ENCODE measurements around the gene DIDO1. TPM values are rescaled to one million over a fixed set of nuclear protein-coding genes. Genes with fewer than 3 reads are reported as not detected.
A peak's percentile ranks its signal among the peaks of the same experiment; 100 is the strongest.

Gene DIDO1
- total and polyA plus RNA-seq, 2 of the 13 experiments (the other 11 are each of a cell fraction or from before 2014, with no cell fraction given), result 75.0 to 75.1 TPM

DNA sequence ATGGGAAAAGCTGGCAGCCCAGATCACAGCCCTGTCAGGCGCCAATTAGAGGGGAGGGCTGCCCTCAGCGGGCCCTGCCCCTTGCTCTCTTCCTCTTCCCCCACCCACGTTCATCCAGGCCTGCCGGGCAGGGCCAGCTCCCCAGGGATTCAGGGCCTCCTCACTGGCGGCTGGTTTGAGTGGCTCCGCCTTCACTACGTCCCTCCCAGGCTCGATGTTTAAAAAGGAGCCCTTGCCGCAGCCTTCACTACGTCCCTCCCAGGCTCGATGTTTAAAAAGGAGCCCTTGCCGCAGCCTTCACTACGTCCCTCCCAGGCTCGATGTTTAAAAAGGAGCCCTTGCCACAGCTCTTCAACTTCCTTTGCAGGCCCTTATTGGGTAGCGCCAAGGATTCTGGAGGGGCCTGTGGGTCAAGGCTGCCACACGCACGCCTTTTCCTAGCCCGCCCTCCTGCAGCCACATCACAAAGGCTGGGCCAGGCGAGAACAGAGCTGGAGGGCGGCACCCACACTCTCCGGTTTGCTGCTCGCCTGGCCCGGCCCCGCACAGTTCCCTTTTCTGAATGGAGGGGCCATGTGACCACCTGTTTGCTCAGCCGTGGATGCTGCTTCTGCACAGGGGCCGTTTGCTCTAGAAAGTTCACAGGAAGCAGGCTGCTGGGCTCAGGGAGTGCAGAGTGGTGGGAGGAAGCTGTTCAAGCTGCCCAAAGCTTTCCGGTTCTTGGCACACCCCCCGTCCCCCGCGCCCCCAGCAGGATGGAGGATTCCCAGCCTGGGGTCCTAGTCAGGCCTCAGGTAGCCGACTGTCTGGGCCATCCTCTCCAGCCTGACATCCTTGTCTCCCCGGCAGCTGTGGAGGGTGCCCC is 27.8 kb upstream of the DIDO1 start (continued):
- TF ChIP-seq, protein P1, sequence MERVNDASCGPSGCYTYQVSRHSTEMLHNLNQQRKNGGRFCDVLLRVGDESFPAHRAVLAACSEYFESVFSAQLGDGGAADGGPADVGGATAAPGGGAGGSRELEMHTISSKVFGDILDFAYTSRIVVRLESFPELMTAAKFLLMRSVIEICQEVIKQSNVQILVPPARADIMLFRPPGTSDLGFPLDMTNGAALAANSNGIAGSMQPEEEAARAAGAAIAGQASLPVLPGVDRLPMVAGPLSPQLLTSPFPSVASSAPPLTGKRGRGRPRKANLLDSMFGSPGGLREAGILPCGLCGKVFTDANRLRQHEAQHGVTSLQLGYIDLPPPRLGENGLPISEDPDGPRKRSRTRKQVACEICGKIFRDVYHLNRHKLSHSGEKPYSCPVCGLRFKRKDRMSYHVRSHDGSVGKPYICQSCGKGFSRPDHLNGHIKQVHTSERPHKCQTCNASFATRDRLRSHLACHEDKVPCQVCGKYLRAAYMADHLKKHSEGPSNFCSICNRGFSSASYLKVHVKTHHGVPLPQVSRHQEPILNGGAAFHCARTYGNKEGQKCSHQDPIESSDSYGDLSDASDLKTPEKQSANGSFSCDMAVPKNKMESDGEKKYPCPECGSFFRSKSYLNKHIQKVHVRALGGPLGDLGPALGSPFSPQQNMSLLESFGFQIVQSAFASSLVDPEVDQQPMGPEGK (CRISPR knock-in tag; IDR thresholded peaks at IDR 0.05), result peak; percentile 98
- TF ChIP-seq HCFC1 (IDR thresholded peaks at IDR 0.05; ENCODE audit: low read depth, low read length) (no peak), ELF1 (CRISPR knock-in tag; IDR thresholded peaks at IDR 0.05) (peak; percentile 81), ATF7 (IDR thresholded peaks at IDR 0.05) (no peak), ATF7 (CRISPR knock-in tag; IDR thresholded peaks at IDR 0.05) (no peak), KLF6 (CRISPR knock-in tag; IDR thresholded peaks at IDR 0.05) (peak; percentile 99), RBFOX2 (IDR thresholded peaks at IDR 0.05; ENCODE audit: low read depth, low read length) (peak; percentile 87), ZNF552 (CRISPR knock-in tag; IDR thresholded peaks at IDR 0.05; ENCODE audit: borderline replicate concordance) (peak; percentile 95), SNRNP70 (IDR thresholded peaks at IDR 0.05; ENCODE audit: low read depth, low read length) (no peak), U2AF1 (optimal IDR thresholded peaks at IDR 0.05; ENCODE audit: low read depth, low read length) (peak; percentile 62)
- TF ChIP-seq, protein P2, sequence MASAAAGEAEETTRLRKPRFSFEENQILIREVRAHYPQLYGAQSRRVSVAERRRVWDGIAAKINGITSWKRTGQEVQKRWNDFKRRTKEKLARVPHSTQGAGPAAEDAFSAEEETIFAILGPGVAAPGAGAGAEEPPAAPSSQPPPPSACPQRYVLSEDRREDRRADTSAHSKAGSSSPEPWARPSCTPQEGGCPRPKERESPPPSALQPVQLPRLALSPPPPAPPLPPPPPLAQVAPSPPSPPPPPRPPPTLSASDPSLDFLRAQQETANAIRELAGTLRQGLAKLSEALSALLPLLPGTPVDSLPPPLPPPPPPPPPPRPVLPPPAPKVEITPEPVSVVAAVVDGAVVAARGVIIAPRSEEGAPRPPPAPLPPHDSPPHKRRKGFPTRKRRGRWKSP (CRISPR knock-in tag; IDR thresholded peaks at IDR 0.05), result peak; percentile 97
- TF ChIP-seq, protein P3, sequence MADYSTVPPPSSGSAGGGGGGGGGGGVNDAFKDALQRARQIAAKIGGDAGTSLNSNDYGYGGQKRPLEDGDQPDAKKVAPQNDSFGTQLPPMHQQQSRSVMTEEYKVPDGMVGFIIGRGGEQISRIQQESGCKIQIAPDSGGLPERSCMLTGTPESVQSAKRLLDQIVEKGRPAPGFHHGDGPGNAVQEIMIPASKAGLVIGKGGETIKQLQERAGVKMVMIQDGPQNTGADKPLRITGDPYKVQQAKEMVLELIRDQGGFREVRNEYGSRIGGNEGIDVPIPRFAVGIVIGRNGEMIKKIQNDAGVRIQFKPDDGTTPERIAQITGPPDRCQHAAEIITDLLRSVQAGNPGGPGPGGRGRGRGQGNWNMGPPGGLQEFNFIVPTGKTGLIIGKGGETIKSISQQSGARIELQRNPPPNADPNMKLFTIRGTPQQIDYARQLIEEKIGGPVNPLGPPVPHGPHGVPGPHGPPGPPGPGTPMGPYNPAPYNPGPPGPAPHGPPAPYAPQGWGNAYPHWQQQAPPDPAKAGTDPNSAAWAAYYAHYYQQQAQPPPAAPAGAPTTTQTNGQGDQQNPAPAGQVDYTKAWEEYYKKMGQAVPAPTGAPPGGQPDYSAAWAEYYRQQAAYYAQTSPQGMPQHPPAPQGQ (CRISPR knock-in tag; IDR thresholded peaks at IDR 0.05; ENCODE audit: borderline replicate concordance), result no peak
- TF ChIP-seq, protein P4, sequence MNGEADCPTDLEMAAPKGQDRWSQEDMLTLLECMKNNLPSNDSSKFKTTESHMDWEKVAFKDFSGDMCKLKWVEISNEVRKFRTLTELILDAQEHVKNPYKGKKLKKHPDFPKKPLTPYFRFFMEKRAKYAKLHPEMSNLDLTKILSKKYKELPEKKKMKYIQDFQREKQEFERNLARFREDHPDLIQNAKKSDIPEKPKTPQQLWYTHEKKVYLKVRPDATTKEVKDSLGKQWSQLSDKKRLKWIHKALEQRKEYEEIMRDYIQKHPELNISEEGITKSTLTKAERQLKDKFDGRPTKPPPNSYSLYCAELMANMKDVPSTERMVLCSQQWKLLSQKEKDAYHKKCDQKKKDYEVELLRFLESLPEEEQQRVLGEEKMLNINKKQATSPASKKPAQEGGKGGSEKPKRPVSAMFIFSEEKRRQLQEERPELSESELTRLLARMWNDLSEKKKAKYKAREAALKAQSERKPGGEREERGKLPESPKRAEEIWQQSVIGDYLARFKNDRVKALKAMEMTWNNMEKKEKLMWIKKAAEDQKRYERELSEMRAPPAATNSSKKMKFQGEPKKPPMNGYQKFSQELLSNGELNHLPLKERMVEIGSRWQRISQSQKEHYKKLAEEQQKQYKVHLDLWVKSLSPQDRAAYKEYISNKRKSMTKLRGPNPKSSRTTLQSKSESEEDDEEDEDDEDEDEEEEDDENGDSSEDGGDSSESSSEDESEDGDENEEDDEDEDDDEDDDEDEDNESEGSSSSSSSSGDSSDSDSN (CRISPR knock-in tag; IDR thresholded peaks at IDR 0.05), result peak; percentile 81
- TF ChIP-seq, protein P5, sequence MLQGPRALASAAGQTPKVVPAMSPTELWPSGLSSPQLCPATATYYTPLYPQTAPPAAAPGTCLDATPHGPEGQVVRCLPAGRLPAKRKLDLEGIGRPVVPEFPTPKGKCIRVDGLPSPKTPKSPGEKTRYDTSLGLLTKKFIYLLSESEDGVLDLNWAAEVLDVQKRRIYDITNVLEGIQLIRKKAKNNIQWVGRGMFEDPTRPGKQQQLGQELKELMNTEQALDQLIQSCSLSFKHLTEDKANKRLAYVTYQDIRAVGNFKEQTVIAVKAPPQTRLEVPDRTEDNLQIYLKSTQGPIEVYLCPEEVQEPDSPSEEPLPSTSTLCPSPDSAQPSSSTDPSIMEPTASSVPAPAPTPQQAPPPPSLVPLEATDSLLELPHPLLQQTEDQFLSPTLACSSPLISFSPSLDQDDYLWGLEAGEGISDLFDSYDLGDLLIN (CRISPR knock-in tag; IDR thresholded peaks at IDR 0.05; ENCODE audit: borderline replicate concordance), result no peak
- TF ChIP-seq, protein P6, sequence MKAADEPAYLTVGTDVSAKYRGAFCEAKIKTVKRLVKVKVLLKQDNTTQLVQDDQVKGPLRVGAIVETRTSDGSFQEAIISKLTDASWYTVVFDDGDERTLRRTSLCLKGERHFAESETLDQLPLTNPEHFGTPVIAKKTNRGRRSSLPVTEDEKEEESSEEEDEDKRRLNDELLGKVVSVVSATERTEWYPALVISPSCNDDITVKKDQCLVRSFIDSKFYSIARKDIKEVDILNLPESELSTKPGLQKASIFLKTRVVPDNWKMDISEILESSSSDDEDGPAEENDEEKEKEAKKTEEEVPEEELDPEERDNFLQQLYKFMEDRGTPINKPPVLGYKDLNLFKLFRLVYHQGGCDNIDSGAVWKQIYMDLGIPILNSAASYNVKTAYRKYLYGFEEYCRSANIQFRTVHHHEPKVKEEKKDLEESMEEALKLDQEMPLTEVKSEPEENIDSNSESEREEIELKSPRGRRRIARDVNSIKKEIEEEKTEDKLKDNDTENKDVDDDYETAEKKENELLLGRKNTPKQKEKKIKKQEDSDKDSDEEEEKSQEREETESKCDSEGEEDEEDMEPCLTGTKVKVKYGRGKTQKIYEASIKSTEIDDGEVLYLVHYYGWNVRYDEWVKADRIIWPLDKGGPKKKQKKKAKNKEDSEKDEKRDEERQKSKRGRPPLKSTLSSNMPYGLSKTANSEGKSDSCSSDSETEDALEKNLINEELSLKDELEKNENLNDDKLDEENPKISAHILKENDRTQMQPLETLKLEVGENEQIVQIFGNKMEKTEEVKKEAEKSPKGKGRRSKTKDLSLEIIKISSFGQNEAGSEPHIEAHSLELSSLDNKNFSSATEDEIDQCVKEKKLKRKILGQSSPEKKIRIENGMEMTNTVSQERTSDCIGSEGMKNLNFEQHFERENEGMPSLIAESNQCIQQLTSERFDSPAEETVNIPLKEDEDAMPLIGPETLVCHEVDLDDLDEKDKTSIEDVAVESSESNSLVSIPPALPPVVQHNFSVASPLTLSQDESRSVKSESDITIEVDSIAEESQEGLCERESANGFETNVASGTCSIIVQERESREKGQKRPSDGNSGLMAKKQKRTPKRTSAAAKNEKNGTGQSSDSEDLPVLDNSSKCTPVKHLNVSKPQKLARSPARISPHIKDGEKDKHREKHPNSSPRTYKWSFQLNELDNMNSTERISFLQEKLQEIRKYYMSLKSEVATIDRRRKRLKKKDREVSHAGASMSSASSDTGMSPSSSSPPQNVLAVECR (CRISPR knock-in tag; IDR thresholded peaks at IDR 0.05; ENCODE audit: borderline replicate concordance), result peak; percentile 89; the same call in 1 of the 2 replicates

All from HepG2 (cell line).